Activated T-helper 1 cell treated with anti-CD3 and anti-CD28 coated beads, Interleukin-12 subunit alpha, Interleukin-12 subunit beta, Interleukin-2, Interleukin-4 antibody, amounts not matched to agents 30 ng/mL and 10 ng/mL and 1 ng/mL, durations not matched to agents 14 hours and 24 hours and 36 hours (primary cell): Measurements from ENCODE around the gene TRIP11. TPM values are rescaled to one million over a fixed set of nuclear protein-coding genes. Genes with fewer than 3 reads are reported as not detected.

Source experiments
- DNase-seq: peaks from one replicate; pipeline ENCODE4 v3.0.0; 2021; ENCODE audit warnings: low spot score
- H3K27ac Mint-ChIP-seq: one replicate; pipeline ENCODE4 v1.8.0; 2021; ENCODE audit warnings: mild to moderate bottlenecking, mixed read lengths
- H3K27me3 Mint-ChIP-seq: one replicate; pipeline ENCODE4 v1.8.0; 2022; ENCODE audit warnings: mild to moderate bottlenecking, moderate library complexity, mixed read lengths; ENCODE audit not compliant: insufficient read depth
- H3K36me3 Mint-ChIP-seq: one replicate; pipeline ENCODE4 v1.8.0; 2021; ENCODE audit warnings: low read depth, mixed read lengths
- H3K4me1 Mint-ChIP-seq: one replicate; pipeline ENCODE4 v1.8.0; 2021; ENCODE audit warnings: low read depth, mixed read lengths
- H3K4me3 Mint-ChIP-seq: one replicate; pipeline ENCODE4 v1.8.0; 2021; ENCODE audit warnings: mild to moderate bottlenecking, moderate library complexity, mixed read lengths
- H3K9me3 Mint-ChIP-seq: one replicate; pipeline ENCODE4 v1.8.0; 2021; ENCODE audit warnings: mixed read lengths
- intact Hi-C: fragments of 100-400 bp; cut with micrococcal nuclease; formaldehyde crosslinking; loops from one replicate; pipeline ENCODE4 v1.15.1; 2024
- total RNA-seq: library from RNA; stranded (reverse); gene quantifications from 2 replicates; pipeline ENCODE4 v1.2.3, GENCODE V29; 2022

TRIP11 gene
- total RNA-seq, 1 donor from 2014 or later: 36.5 TPM

DNA sequence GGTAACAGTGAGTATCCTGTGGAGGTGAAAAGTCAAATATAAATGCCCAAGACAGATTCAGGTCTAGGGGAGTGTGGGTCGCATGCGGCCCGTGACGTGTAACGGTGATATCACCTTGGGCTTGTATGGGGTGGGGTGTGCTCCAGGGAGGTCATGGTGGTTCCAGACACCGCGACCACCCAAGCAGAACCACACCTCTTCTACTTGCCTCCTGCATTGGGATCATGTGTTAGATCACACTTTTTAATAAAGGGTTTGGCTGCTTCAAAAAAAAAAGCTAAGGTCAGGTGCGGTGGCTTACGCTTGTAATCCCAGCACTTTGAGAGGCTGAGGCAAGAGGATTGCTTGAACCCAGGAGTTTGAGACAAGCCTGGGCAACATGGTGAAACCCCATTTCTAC is 96.9 kb downstream of the TRIP11 start:
- H3K4me3 Mint-ChIP-seq: no peak overlapping the region
- peaks cover 11% of the 10 kb centered on the region for H3K4me1 Mint-ChIP-seq
- no peaks in the 10 kb centered on the region for H3K9me3 Mint-ChIP-seq
- peaks cover 25% of the 10 kb centered on the region for H3K27me3 Mint-ChIP-seq
- DNase-seq: no peak
- no peaks in the 10 kb centered on the region for H3K36me3 Mint-ChIP-seq
- H3K27ac Mint-ChIP-seq: no peak overlapping the region
- intact Hi-C loops: loop anchor here (10.0 kb wide), 1 partner anchor 52 kb away; no protein-coding TSS in a partner anchor

DNA sequence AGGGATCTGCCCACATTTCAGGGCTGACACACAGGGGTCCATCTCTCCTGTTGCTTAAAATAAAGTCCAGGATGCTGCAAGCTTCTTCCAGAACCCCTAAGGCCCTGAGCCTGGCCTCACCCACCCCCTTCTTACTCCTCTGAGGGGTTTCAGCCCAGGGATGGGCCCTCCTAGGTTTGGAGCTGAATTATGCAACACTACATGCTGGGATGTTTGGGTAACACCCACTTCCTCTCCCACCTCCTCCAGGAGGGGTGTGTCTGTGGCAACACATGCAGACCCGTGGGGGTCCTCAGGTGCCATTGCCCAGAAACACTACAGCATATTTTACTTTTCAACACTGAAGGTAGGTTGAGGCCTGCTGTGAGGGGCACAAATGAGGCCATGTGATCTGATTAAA is 97.7 kb downstream of the TRIP11 start:
- Mint-ChIP-seq H3K4me1 (peaks cover 10% of the 10 kb centered on the region), H3K27ac (no peak overlapping the region), H3K4me3 (no peak overlapping the region), H3K9me3 (no peaks in the 10 kb centered on the region), H3K36me3 (no peaks in the 10 kb centered on the region), H3K27me3 (peaks cover 24% of the 10 kb centered on the region)
- no peak for DNase-seq
- intact Hi-C loops: loop anchor here (10.0 kb wide), 1 partner anchor 53 kb away; no protein-coding TSS in a partner anchor

DNA sequence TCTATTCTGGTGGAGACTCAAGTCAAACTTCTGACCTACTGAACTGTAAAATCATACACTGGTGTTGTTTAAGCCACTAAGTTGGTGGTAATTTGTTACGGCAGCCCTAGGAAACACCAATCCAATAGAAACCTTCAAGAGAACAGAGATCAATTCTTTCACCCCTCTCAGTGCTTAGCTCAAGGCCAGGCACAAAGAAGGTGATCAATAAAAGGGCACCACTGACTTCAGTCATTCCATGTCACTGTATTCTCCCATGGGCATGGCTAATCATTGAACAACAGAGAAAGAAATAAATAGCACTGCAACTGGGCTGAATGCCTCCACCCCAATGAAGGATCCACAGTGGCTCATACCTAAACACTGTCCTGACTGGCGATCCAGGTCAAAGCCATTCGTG is 99.7 kb downstream of the TRIP11 start:
- Mint-ChIP-seq H3K4me1 (peaks cover 5% of the 10 kb centered on the region), H3K27ac (no peak overlapping the region), H3K9me3 (no peaks in the 10 kb centered on the region), H3K36me3 (no peaks in the 10 kb centered on the region), H3K4me3 (no peak overlapping the region), H3K27me3 (peaks cover 14% of the 10 kb centered on the region)
- intact Hi-C loops: loop anchor here (10.0 kb wide), 1 partner anchor 55 kb away; no protein-coding TSS in a partner anchor
- DNase-seq: no peak

DNA sequence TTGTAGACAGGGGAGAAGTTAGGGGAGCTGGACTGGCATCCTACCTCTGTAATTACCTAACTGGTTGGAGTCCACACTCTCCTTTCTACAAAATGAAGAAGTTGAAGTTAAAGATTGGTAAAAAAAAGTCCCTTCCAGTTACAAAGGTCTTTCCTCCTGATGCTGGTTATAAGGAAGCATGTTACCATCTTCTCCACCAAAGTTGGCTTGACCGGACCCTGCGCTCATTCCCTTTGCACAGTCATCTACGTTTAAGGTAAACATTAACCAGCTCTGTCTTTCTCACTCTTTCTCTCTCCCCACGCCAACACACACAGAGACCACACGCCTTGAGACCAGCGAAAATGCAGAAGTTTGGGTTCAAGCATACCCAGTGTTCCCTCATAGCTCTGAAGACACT is 104.3 kb downstream of the TRIP11 start:
- Mint-ChIP-seq H3K4me1 (no peaks in the 10 kb centered on the region), H3K27me3 (peaks cover 2% of the 10 kb centered on the region), H3K4me3 (no peak overlapping the region), H3K27ac (no peak overlapping the region), H3K9me3 (no peaks in the 10 kb centered on the region), H3K36me3 (no peaks in the 10 kb centered on the region)
- intact Hi-C loops: no loop called here
- DNase-seq: no peak

DNA sequence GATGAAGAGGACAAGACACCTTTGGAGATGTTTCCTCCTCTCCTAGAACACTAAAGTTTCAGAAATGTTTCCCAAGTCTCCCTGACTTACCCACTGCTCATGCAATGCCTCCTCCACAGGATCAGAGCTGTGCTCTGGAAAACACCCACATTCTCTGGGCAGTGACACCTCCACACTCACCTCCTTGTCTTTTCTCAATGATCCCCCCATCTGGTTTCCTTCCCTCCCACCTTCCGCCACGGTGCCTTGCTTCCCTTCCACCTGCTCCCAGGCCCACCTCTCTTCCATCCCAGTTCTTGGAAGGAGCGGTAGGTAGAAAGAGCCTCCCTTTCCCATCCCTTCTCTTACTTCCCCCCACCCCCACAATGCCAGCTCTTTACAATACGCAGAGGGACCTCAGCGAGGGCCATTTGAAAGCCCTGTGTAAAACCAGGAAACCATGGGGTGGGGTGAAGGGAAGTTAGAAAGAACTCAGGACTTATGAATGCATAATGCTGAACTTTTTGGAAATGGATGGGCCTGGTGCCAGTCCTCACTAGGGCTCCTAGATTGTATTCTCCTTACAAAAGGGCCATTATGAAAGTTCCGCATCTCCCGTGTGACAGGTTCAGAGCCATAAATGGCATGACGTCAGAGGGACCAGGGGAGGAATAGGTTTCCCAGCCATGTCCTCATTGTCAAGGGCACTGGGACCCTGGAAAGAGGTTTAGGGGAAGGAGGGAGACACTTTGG is 105.1 kb downstream of the TRIP11 start:
- H3K4me3 Mint-ChIP-seq: no peak overlapping the region
- no peaks in the 10 kb centered on the region for H3K36me3 Mint-ChIP-seq
- intact Hi-C loops: no loop called here
- H3K27me3 Mint-ChIP-seq: peaks cover 1% of the 10 kb centered on the region
- H3K4me1 Mint-ChIP-seq: no peaks in the 10 kb centered on the region
- H3K9me3 Mint-ChIP-seq: no peaks in the 10 kb centered on the region
- H3K27ac Mint-ChIP-seq: no peak overlapping the region
- DNase-seq: no peak

DNA sequence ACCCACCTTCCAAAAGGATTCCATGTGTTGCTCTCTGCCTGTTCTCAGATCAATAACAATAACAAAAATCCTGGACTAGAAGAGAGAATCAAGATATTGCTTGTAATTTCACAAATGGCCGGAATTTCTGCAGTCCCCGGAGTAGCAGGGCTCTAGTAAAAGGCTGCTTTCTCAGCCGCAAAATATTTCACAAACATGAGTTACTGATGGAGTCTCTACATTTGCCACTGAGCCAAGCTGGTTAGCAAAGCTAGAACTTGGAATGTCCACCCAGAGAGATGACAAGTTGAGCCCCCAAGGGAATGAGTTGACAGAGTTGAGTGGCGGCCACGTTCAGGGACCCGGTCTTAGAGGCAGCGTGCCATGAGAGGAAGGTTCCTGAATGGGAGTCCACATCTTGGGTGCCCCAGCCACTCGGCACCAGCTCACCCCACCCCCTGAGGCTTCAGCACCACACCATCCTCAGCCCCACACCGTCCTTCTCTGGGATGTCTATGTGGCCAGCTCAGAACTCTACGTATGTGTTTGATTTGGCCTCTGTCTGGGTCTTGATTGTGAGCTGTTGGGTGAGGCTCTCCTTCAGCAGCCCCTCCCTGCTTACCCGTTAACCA is 108.3 kb downstream of the TRIP11 start:
- no peak overlapping the region for H3K27ac Mint-ChIP-seq
- H3K36me3 Mint-ChIP-seq: no peaks in the 10 kb centered on the region
- no peak for DNase-seq
- H3K27me3 Mint-ChIP-seq: no peaks in the 10 kb centered on the region
- intact Hi-C loops: no loop called here
- H3K4me1 Mint-ChIP-seq: no peaks in the 10 kb centered on the region
- no peaks in the 10 kb centered on the region for H3K9me3 Mint-ChIP-seq
- no peak overlapping the region for H3K4me3 Mint-ChIP-seq

DNA sequence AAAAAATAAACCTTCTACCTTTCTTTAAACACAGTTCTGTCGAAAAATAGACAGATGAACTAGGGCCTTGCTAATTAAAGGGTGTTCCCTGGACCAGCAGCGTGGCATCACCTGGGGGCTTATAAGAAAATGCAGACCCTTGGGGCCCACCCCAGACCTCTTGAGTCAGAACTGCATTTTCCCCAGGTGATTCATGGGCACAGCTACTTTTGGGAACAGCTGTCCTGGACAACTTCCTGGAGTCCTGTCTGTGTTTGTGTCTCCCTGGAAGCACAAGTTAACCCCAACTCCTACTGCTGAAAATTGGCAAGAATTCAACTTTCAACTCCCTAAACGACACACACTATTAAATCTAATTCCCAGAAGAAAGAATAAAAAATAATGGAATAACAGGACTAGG is 110.2 kb downstream of the TRIP11 start:
- Mint-ChIP-seq H3K27me3 (no peaks in the 10 kb centered on the region), H3K4me1 (no peaks in the 10 kb centered on the region), H3K36me3 (no peaks in the 10 kb centered on the region), H3K4me3 (no peak overlapping the region), H3K27ac (no peak overlapping the region), H3K9me3 (no peaks in the 10 kb centered on the region)
- intact Hi-C loops: no loop called here
- no peak for DNase-seq

DNA sequence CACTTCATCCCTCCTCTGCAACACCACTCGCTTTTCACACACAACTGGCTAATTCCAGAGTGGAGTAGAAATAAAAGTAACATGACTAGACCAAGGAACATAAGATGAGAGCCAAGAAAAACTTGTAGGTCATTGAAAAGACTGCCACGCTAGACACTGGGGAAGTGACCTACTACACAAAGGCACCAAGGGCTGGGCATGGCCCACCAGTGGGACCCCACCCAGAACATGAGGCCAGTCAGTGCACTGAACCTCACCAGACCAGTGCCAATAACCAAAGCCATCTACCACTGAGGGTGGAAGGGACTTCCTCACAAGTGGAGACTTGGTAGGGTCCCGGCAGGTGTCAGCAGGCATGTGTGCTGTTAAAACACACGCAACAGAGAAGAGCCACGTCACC is 112.1 kb downstream of the TRIP11 start:
- intact Hi-C loops: no loop called here
- Mint-ChIP-seq H3K4me1 (no peaks in the 10 kb centered on the region), H3K36me3 (no peaks in the 10 kb centered on the region), H3K27me3 (no peaks in the 10 kb centered on the region), H3K4me3 (no peak overlapping the region), H3K9me3 (no peaks in the 10 kb centered on the region), H3K27ac (no peak overlapping the region)
- DNase-seq: no peak

DNA sequence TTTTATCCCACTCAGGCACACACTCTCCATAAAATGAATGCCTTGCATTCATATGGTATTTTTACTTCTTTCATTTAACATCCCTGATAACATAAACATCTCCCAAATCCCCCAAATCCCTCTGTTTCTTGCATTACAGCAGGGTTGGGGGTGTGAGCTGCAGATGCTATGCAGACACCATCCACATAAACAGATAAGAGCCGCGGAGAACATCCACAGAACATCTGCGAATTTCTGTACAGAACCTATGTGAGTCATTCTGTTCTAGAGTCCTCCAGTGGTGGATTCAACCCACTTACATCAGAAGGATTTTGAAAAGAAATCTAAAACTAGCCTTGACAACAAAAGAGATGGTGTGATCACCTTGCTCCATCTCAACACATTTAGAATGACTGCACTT is 112.7 kb downstream of the TRIP11 start:
- no peaks in the 10 kb centered on the region for H3K9me3 Mint-ChIP-seq

DNA sequence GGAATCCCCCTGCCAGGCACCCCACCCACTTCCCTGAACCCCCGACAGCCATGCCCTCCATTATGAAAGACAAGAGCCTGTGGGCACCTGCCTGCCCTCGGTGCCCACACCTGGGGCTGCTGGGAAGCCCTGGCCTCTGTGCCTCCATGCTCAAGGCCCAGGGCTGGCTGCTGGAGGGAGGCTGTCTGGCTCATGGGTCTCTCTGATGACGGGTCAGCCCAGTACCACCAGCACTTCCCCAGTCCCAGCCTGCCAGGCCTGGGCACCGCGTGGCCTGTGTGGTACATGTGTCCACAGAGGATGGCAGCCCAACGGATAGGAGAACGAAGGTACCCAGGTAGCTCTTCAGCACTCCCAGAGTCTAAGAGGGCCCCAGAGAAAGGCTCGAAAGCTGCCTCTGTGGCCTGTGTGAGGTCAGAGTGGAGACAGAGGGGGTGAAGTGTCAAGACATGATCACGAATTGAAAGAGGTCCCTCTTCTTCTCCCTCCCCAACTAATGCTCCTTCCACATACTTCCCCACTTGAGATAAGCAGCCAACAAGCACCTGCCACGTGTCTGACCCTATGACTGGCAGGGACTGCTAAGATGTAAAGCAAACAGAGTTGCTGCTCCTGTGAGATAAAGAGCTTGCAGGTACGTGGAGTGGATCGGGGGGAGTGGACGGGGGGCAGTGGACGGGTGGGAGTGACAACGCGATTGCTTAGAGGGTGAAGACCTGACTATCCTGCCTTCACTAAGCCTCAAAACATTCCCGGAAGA is 113.5 kb downstream of the TRIP11 start:
- Mint-ChIP-seq H3K27me3 (no peaks in the 10 kb centered on the region), H3K4me3 (no peak overlapping the region), H3K36me3 (no peaks in the 10 kb centered on the region), H3K4me1 (no peaks in the 10 kb centered on the region), H3K9me3 (no peaks in the 10 kb centered on the region), H3K27ac (no peak overlapping the region)
- DNase-seq: no peak
- intact Hi-C loops: no loop called here

More for the DNA sequence above, 112.7 kb downstream of the TRIP11 start:
- no peaks in the 10 kb centered on the region for H3K4me1 Mint-ChIP-seq
- H3K36me3 Mint-ChIP-seq: no peaks in the 10 kb centered on the region
- intact Hi-C loops: no loop called here
- no peaks in the 10 kb centered on the region for H3K27me3 Mint-ChIP-seq
- H3K27ac Mint-ChIP-seq: no peak overlapping the region
- no peak overlapping the region for H3K4me3 Mint-ChIP-seq
- no peak for DNase-seq

DNA sequence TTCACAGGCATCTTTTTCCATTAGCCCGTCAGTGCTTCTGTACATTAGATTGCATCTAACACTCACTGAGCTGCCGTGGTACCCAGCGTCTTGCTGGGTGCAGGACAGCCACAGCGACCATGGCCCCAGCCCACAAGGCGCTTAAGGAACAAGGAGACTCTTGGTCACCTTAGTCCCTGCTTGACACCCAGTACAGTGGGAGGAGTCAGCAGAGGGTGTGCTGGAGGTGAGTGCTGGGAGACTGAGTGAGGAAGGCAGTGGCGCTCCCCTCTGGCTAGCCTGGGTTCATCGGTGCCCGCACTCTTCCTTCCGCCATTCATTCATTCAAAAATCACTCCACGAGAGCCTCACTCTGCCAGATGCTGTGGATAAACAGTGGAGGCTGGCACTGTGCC is 114.1 kb downstream of the TRIP11 start:
- intact Hi-C loops: no loop called here
- DNase-seq: no peak
- no peaks in the 10 kb centered on the region for H3K9me3 Mint-ChIP-seq
- H3K27me3 Mint-ChIP-seq: no peaks in the 10 kb centered on the region
- H3K36me3 Mint-ChIP-seq: no peaks in the 10 kb centered on the region
- H3K4me1 Mint-ChIP-seq: no peaks in the 10 kb centered on the region
- no peak overlapping the region for H3K27ac Mint-ChIP-seq
- no peak overlapping the region for H3K4me3 Mint-ChIP-seq

DNA sequence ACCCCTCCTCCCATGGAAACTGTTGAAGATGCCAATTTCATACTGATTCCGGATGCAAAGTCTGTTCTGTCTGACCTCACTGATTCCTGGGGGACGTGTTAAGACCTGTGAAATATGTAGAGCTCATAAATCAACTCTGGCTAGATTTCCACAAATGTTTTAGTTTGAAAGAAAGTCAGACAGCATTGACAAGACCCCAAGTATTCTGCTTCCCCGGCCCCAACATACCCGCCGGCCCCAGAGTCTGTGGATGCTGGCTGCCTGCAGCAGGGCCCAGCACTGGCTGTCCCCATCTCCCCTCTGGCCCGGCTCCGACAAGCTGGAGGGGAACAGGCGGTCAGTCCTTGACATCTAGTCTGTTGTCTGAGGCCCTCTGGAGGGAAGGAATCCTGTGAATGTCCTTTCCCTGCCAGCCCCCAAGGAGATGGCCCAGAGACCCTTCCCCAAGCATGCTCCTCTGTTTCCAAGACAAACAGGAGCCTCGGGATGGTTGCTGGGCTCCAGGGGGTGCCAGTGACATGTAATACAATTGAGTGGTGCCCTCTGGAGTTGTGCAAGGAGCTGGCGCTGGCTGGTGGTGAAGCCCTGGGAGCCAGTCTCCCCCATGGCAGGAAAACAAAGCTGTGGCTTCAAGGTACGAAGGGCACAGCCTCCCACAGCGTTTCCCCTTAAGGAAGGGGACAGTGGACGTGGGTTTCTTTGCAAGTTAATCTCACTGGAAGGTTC is 114.7 kb downstream of the TRIP11 start:
- H3K36me3 Mint-ChIP-seq: no peaks in the 10 kb centered on the region
- H3K4me3 Mint-ChIP-seq: no peak overlapping the region
- H3K4me1 Mint-ChIP-seq: no peaks in the 10 kb centered on the region
- H3K27ac Mint-ChIP-seq: no peak overlapping the region
- no peaks in the 10 kb centered on the region for H3K27me3 Mint-ChIP-seq
- H3K9me3 Mint-ChIP-seq: no peaks in the 10 kb centered on the region
- intact Hi-C loops: no loop called here
- no peak for DNase-seq

DNA sequence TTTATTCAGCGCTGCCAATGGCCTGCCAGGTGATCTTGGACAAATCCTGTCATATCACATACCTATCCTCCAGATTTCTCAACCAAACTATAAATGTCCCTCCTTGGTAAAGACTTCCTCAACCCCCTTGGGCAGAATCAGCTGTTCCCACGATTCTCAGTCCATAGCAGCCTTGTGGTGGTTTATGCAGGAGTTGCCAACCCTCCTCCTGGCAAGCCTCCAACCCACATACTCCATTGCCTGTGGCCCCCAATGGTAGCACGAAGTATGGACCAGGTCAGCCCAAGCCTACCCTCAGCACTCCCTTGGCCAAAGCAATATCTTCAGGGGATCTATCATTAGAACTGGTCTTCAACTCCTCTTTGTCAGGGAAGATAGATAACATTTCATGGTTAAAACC is 119.3 kb downstream of the TRIP11 start:
- Mint-ChIP-seq H3K36me3 (no peaks in the 10 kb centered on the region), H3K27ac (no peak overlapping the region), H3K4me3 (no peak overlapping the region), H3K4me1 (no peaks in the 10 kb centered on the region), H3K9me3 (no peaks in the 10 kb centered on the region), H3K27me3 (peaks cover 1% of the 10 kb centered on the region)
- no peak for DNase-seq
- intact Hi-C loops: no loop called here
